GM12801 (cell line): ENCODE measurements around the gene ATF7IP2.

Experiments used
- TF ChIP-seq, protein P1 (sequence below): IDR thresholded peaks from one replicate; pipeline ENCODE4 v1.5.1; 2011; ENCODE audit warnings: control low read depth; ENCODE audit not compliant: insufficient read length; ENCODE audit errors: extremely low read depth

ATF7IP2 gene

DNA sequence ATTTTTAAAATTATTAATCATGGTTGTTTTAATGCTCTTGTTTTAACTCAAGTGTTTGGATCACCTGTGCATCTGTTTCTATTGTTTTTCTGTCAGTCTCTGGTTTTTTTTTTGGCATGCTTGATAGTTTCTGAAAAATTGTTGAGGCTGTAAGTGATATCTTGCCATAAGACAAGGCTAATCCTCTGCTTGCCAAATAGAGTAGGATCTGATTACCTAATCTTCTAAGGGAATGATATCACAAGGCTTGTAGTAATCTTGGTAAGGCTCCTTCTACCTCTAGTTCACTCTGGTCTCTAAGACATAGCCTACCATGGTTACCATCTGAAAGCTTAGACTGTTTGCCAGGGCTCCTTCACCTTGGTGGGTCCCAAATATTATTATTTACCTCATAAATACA, 81.0 kb downstream of the ATF7IP2 start:
- TF ChIP-seq, protein P1, sequence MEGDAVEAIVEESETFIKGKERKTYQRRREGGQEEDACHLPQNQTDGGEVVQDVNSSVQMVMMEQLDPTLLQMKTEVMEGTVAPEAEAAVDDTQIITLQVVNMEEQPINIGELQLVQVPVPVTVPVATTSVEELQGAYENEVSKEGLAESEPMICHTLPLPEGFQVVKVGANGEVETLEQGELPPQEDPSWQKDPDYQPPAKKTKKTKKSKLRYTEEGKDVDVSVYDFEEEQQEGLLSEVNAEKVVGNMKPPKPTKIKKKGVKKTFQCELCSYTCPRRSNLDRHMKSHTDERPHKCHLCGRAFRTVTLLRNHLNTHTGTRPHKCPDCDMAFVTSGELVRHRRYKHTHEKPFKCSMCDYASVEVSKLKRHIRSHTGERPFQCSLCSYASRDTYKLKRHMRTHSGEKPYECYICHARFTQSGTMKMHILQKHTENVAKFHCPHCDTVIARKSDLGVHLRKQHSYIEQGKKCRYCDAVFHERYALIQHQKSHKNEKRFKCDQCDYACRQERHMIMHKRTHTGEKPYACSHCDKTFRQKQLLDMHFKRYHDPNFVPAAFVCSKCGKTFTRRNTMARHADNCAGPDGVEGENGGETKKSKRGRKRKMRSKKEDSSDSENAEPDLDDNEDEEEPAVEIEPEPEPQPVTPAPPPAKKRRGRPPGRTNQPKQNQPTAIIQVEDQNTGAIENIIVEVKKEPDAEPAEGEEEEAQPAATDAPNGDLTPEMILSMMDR, result no peak

DNA sequence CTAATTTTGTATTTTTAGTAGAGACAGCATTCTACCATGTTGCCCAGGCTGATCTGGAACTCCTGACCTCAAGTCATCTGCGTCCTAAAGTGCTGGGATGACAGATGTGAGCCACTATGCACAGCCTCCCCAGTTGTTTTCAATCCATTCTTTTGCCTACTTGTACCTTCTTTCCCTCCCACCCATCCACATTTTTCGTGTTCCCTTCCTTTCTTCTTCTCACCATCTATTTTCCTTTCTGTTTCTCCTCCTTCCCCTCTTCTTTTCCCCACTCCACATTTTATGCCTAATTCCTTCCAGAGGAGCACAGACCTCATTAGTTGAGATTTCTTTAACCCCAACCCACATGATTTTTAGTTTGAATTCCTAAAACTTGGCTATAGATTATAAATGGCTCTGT, 94.3 kb downstream of the ATF7IP2 start:
- TF ChIP-seq, protein P1, result no peak

GRCh38 chr16:10485159-10485558, 99.3 kb downstream of the ATF7IP2 start:
- TF ChIP-seq, protein P1, result no peak

DNA sequence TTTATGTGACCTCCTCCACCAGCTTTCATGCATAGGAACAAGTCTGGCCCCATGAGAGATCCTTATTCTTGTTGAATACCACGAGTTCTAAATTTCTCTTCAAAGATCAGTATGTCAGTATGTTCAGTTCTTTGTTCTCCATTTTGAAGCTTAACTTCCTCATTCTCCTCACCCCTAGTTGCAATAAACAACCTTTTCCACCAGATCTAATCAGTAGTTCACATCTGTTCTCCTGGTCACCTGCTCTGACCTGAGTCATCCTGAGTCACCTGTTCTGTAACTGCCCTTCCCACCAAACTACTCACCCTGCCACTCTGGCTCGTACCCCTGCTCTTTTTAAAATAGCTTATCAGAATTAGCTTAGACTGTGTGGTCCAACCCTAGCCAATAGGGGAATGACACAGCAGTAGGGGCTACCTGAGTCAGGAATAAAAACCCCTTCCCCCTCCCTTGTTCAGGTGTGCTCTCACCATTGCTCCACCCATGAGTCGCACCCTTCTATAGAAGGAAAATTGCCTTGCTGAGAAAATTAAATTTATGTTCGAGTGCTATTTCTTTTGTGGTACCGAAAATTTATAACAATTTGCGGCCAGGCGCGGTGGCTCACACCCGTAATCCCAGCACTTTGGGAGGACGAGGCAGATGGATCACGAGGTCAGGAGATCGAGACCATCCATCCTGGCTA, 100.0 kb downstream of the ATF7IP2 start:
- TF ChIP-seq, protein P1, result no peak

GRCh38 chr16:10490141-10490540, 104.3 kb downstream of the ATF7IP2 start:
- TF ChIP-seq, protein P1, result no peak

DNA sequence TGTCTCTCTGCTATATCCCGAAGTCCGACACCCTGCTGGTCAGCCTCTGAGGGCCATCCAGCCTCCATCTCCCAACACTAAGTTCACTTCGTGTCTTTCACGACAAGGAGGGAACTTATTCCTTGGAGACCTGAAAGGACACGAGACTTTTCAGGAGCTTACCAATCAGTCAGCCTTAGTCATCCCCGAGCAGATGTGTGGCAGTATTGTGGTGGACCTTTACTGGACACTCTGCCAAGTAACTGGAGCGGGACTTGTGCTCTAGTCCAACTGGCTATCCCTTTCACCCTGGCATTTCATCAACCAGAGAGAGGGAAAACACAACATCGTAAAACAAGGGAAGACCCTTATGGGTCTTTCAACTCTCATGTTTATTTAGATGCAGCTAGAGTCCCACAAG, 107.4 kb downstream of the ATF7IP2 start:
- TF ChIP-seq, protein P1, result no peak

DNA sequence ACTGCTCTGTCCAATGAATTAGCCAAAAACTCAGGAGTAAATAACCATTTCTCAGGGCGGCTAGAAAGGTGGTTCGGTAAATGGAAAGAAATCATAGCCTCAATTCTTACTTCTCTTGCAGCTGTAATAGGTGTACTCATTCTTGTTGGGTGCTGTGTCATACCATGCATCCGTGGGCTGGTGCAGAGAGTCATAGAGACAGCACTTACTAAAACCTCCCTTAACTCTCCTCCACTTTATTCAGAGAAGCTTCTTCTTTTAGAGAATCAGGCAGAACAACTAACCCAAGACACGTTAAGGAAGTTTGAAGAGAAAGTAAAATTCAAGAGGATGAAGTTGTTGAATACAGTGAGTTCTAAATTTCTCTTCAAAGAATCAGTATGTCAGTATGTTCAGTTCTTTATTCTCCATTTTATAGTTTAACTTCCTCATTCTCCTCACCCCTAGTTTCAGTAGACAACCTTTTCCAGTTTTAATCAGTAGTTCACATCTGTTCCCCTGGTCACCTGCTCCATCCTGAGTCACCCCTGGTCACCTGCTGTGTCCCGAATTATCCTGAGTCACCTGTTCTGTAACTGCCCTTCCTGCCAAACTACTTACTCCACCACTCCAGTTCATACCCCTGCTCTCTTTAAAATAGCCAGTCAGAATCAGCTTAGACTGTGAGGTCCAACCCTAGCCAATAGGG, 108.6 kb downstream of the ATF7IP2 start:
- TF ChIP-seq, protein P1, result no peak

DNA sequence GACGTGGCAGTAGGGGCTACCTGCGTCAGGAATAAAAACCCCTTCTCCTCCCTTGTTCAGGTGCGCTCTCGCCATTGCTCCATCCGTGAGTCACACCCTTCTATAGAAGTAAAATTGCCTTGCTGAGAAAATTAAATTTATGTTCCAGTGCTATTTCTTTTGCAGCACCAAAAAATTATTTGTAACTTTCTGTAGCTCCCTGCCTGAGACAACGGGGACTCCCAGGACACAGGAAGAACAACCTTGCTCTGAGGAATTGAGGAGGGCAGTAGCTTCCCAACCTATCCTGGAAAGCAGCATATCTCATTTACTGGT, 109.1 kb downstream of the ATF7IP2 start:
- TF ChIP-seq, protein P1, result no peak
